ENCODE measurements around the gene CKS2. TPM values are rescaled to one million over a fixed set of nuclear protein-coding genes. Genes with fewer than 3 reads are reported as not detected.
A peak's percentile ranks its signal among the peaks of the same experiment; 100 is the strongest.
"Not testable (repeated sequence)": the region's sequence is repeated elsewhere in the genome, so short reads cannot be mapped to it uniquely, and the experiment has no call there.

Gene CKS2
- total RNA-seq, 2 experiments from 2014 or later, result 114 to 126 TPM

GRCh38 chr9:89293014-89293413 is 18.0 kb upstream of the CKS2 start:
- H3K4me1 Mint-ChIP-seq, result no peaks in the 10 kb centered on the region
- no peak overlapping the region for H3K4me3 Mint-ChIP-seq
- ATAC-seq (ENCODE audit: low read depth) (no peak), DNase-seq (no peak)
- peaks cover 1% of the 10 kb centered on the region for H3K9me3 Mint-ChIP-seq
- no peaks in the 10 kb centered on the region for H3K36me3 Mint-ChIP-seq
- POLR2A ChIA-PET, result no interaction called here
- peaks cover 12% of the 10 kb centered on the region for H3K27me3 Mint-ChIP-seq
- H3K27ac Mint-ChIP-seq, result no peak overlapping the region

GRCh38 chr9:89295400-89295799 is 15.6 kb upstream of the CKS2 start:
- no peaks in the 10 kb centered on the region for H3K36me3 Mint-ChIP-seq
- H3K4me3 Mint-ChIP-seq, result no peak overlapping the region
- DNase-seq (no peak), ATAC-seq (ENCODE audit: low read depth) (no peak)
- H3K9me3 Mint-ChIP-seq, result peaks cover 1% of the 10 kb centered on the region
- no peak overlapping the region for H3K27ac Mint-ChIP-seq
- no peaks in the 10 kb centered on the region for H3K4me1 Mint-ChIP-seq
- peaks cover 12% of the 10 kb centered on the region for H3K27me3 Mint-ChIP-seq
- POLR2A ChIA-PET, result no interaction called here

GRCh38 chr9:89301996-89302395 is 9.0 kb upstream of the CKS2 start:
- DNase-seq; ATAC-seq (ENCODE audit: low read depth); POLR2A ChIA-PET; H3K4me1 Mint-ChIP-seq; H3K9me3 Mint-ChIP-seq; H3K4me3 Mint-ChIP-seq; H3K27ac Mint-ChIP-seq; H3K36me3 Mint-ChIP-seq; H3K27me3 Mint-ChIP-seq: not testable (repeated sequence)

GRCh38 chr9:89304020-89304833 is 6.8 kb upstream of the CKS2 start:
- H3K36me3 Mint-ChIP-seq, result peaks cover 4% of the 10 kb centered on the region
- ATAC-seq (ENCODE audit: low read depth) (no peak), DNase-seq (no peak)
- POLR2A ChIA-PET, result no interaction called here
- no peak overlapping the region for H3K27ac Mint-ChIP-seq
- no peaks in the 10 kb centered on the region for H3K27me3 Mint-ChIP-seq
- no peaks in the 10 kb centered on the region for H3K9me3 Mint-ChIP-seq
- peaks cover 3% of the 10 kb centered on the region for H3K4me1 Mint-ChIP-seq
- no peak overlapping the region for H3K4me3 Mint-ChIP-seq

- Mint-ChIP-seq H3K27me3 (no peaks in the 10 kb centered on the region), H3K4me3 (no peak overlapping the region), H3K9me3 (no peaks in the 10 kb centered on the region), H3K36me3 (peaks cover 4% of the 10 kb centered on the region), H3K27ac (no peak overlapping the region), H3K4me1 (peaks cover 8% of the 10 kb centered on the region)
- POLR2A ChIA-PET, result no interaction called here
- ATAC-seq (ENCODE audit: low read depth), result no peak
- DNase-seq, result no peak
Measured at GRCh38 chr9:89304834-89305188, 6.2 kb upstream of the CKS2 start.

- H3K4me3 Mint-ChIP-seq, result no peak overlapping the region
- DNase-seq, result no peak
- no peak overlapping the region for H3K27ac Mint-ChIP-seq
- no peaks in the 10 kb centered on the region for H3K27me3 Mint-ChIP-seq
- peaks cover 11% of the 10 kb centered on the region for H3K4me1 Mint-ChIP-seq
- peaks cover 4% of the 10 kb centered on the region for H3K36me3 Mint-ChIP-seq
- POLR2A ChIA-PET, result no interaction called here
- H3K9me3 Mint-ChIP-seq, result no peaks in the 10 kb centered on the region
- no peak for ATAC-seq (ENCODE audit: low read depth)
Measured at GRCh38 chr9:89305868-89306267, 5.1 kb upstream of the CKS2 start.

GRCh38 chr9:89309166-89309565 is 1.8 kb upstream of the CKS2 start:
- Mint-ChIP-seq H3K27me3 (no peaks in the 10 kb centered on the region), H3K4me3 (peak overlapping the region; percentile 93), H3K27ac (peak overlapping the region; percentile 99), H3K9me3 (no peaks in the 10 kb centered on the region), H3K4me1 (peaks cover 21% of the 10 kb centered on the region), H3K36me3 (peaks cover 14% of the 10 kb centered on the region)
- POLR2A ChIA-PET, result no interaction called here
- DNase-seq (no peak), ATAC-seq (ENCODE audit: low read depth) (no peak)

- no peak for DNase-seq
- Mint-ChIP-seq H3K27me3 (no peaks in the 10 kb centered on the region), H3K4me1 (peaks cover 27% of the 10 kb centered on the region), H3K9me3 (no peaks in the 10 kb centered on the region), H3K4me3 (peak overlapping the region; percentile 93), H3K27ac (peak overlapping the region; percentile 99), H3K36me3 (peaks cover 18% of the 10 kb centered on the region)
- ATAC-seq (ENCODE audit: low read depth), result no peak
- POLR2A ChIA-PET, result interaction anchor here (0.6 to 1.5 kb wide), 8 partner anchors 9 to 1006 kb away, joined by 3 to 11 read pairs (median 4); partner anchors contain the start of gene SECISBP2
Measured at GRCh38 chr9:89309608-89310474, 1.2 kb upstream of the CKS2 start.

- no peaks in the 10 kb centered on the region for H3K27me3 Mint-ChIP-seq
- peak overlapping the region; percentile 99 for H3K27ac Mint-ChIP-seq
- H3K4me3 Mint-ChIP-seq, result peak overlapping the region; percentile 93
- H3K36me3 Mint-ChIP-seq, result peaks cover 25% of the 10 kb centered on the region
- DNase-seq (no peak), ATAC-seq (ENCODE audit: low read depth) (no peak)
- POLR2A ChIA-PET, result interaction anchor here (0.7 to 1.6 kb wide), 3 partner anchors 8 to 185 kb away, joined by 3 to 4 read pairs (median 4); no protein-coding TSS in a partner anchor
- H3K9me3 Mint-ChIP-seq, result no peaks in the 10 kb centered on the region
- H3K4me1 Mint-ChIP-seq, result peaks cover 37% of the 10 kb centered on the region
Measured at GRCh38 chr9:89311346-89312221, 589 bp downstream of the CKS2 start.

- POLR2A ChIA-PET, result interaction anchor here (0.7 to 1.6 kb wide), 3 partner anchors 8 to 185 kb away, joined by 3 to 4 read pairs (median 4); no protein-coding TSS in a partner anchor
- ATAC-seq (ENCODE audit: low read depth) (no peak), DNase-seq (no peak)
- Mint-ChIP-seq H3K9me3 (no peaks in the 10 kb centered on the region), H3K4me3 (peak overlapping the region; percentile 93), H3K27ac (peak overlapping the region; percentile 99), H3K4me1 (peaks cover 40% of the 10 kb centered on the region), H3K36me3 (peaks cover 29% of the 10 kb centered on the region), H3K27me3 (no peaks in the 10 kb centered on the region)
Measured at GRCh38 chr9:89312222-89312571, 1.2 kb downstream of the CKS2 start.

GRCh38 chr9:89313842-89314241 is 2.8 kb downstream of the CKS2 start:
- Mint-ChIP-seq H3K9me3 (no peaks in the 10 kb centered on the region), H3K27me3 (no peaks in the 10 kb centered on the region), H3K27ac (peak overlapping the region; percentile 74), H3K4me3 (peak overlapping the region; percentile 93), H3K4me1 (peaks cover 46% of the 10 kb centered on the region), H3K36me3 (peaks cover 35% of the 10 kb centered on the region)
- ATAC-seq (ENCODE audit: low read depth) (no peak), DNase-seq (no peak)
- POLR2A ChIA-PET, result no interaction called here

- DNase-seq, result no peak
- POLR2A ChIA-PET, result no interaction called here
- peaks cover 45% of the 10 kb centered on the region for H3K4me1 Mint-ChIP-seq
- no peaks in the 10 kb centered on the region for H3K27me3 Mint-ChIP-seq
- H3K36me3 Mint-ChIP-seq, result peaks cover 37% of the 10 kb centered on the region
- no peak for ATAC-seq (ENCODE audit: low read depth)
- H3K4me3 Mint-ChIP-seq, result peak overlapping the region; percentile 93
- no peaks in the 10 kb centered on the region for H3K9me3 Mint-ChIP-seq
- peak overlapping the region; percentile 74 for H3K27ac Mint-ChIP-seq
Measured at GRCh38 chr9:89314955-89315354, 4.0 kb downstream of the CKS2 start.

GRCh38 chr9:89315482-89315881 is 4.5 kb downstream of the CKS2 start:
- no peaks in the 10 kb centered on the region for H3K9me3 Mint-ChIP-seq
- H3K27ac Mint-ChIP-seq, result peak overlapping the region; percentile 61
- ATAC-seq (ENCODE audit: low read depth), result no peak
- H3K36me3 Mint-ChIP-seq, result peaks cover 37% of the 10 kb centered on the region
- no peak overlapping the region for H3K4me3 Mint-ChIP-seq
- no peaks in the 10 kb centered on the region for H3K27me3 Mint-ChIP-seq
- POLR2A ChIA-PET, result no interaction called here
- no peak for DNase-seq
- peaks cover 46% of the 10 kb centered on the region for H3K4me1 Mint-ChIP-seq

Measured in activated naive CD8-positive, alpha-beta T cell treated with anti-CD3 and anti-CD28 coated beads, Interleukin-2, amount 10 ng/mL, durations not matched to agents 7 days and 5 days (primary cell).